GOT3 (cell line): ENCODE results near the gene ITGA11.

ENCODE experiments used
- DNase-seq: peaks from one replicate; lab custom pipeline; 2025; ENCODE audit warnings: mixed read lengths; lab: John Stamatoyannopoulos, UW

Gene ITGA11

DNA sequence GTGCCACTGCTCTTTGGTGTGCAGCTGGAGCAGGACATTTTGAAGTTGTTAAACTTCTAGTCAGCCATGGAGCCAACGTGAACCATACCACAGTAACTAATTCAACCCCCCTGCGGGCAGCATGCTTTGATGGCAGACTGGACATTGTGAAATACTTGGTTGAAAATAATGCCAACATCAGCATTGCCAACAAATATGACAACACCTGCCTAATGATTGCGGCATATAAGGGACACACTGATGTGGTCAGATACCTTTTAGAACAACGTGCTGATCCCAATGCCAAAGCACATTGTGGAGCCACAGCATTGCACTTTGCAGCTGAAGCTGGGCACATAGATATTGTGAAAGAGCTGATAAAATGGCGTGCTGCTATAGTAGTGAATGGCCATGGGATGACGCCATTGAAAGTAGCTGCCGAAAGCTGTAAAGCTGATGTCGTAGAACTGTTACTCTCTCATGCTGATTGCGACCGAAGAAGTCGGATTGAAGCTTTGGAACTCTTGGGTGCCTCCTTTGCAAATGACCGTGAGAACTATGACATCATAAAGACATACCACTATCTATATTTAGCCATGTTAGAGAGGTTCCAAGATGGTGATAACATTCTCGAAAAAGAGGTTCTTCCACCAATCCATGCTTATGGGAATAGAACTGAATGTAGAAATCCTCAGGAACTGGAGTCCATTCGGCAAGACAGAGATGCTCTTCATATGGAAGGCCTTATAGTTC lies 142.2 kb downstream of the ITGA11 start:
- no peak for DNase-seq

DNA sequence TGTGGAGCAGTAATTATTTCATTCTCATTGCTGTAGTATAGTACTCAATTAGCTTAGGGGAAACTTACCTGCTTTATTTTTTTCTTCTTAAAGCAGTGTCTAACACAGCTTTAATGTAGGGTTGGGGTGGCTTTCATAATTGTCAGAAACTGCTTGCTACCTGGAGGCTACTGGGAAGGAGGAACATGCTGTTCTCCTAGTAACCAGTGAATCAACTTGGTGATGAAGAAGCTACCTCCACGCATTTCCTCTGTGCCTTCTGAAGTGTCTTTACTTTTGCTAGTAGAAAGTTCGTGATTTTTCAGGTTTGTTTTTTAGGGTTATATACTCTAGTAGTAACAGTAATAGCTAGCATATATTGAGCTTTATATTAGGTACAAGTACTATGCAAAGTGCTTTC lies 142.9 kb downstream of the ITGA11 start:
- no peak for DNase-seq

DNA sequence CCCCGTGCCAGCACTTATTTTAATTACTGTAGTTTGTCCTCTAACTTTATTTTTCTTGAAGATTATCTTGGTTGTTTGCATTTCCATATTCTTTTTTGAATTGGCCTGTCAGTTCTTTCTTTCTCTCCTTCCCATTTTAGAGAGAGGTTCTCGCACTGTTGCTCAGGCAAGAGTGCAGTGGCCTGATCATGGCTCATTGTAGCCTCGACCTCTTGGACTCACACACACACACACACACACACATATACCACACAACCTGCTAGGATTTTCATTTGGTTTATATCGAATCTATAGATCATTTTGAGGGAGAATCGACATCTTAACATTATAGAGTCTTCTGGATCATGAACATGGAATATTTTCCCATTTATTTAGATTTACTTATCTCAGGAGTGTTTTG lies 145.7 kb downstream of the ITGA11 start:
- no peak for DNase-seq

DNA sequence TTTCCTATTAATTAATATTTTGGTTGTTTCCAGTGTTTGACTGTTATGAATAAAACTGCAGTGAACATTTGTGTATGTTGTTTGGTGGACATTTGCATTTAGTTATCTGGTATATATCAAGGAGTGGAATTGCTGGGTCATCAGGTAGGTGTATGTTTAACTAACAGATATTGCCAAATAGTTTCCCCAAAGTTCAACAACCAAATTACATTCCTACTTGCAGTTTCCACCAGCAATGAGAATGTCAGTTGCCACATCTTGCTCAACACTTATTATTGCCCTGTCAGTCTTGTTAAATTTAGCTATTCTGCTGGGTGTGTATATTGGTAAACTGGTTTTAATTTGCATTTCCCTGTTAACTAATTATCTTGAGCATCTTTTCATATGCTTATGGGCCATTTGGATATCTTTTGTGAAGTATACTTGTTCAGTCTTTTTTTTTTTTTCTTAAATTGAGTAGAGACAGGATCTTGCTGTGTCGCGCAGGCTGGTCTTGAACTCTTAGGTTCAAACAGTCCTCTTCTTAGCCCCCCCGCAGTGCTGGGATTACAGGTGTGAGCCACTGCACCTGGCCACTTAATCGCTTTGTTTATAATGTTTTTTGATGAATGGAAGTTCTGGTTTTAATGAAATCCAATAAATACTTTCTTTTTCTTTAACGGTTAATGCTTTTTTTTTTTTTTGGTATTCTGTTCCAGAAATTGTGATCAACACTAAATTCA lies 146.5 kb downstream of the ITGA11 start:
- no peak for DNase-seq

DNA sequence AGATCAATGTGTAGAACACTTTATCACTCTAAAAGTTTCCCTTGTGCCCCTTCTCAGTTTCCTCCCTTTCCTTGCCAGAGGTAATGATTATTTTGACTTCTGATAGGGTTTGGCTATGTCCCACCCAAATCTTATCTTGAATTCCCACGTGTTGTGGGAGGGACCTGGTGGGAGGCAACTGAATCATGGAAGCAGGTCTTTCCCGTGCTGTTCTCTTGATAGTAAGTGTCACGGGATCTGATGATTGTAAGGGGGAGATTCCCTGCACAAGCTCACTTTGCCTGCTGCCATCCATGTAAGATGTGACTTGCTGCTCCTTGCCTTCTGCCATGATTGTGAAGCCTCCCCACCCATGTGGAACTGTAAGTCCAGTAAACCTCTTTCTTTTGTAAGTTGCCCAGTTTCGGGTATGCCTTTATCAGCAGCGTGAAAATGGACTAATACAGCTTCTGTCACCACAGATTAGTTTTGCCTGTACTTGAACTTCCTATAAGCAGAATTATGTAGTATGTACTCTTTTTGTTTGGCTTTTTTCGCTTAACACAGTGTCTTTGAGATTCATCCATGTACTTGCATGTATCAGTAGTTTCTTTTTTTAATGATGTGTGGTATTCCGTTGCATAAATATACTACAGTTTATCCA lies 147.2 kb downstream of the ITGA11 start:
- no peak for DNase-seq

DNA sequence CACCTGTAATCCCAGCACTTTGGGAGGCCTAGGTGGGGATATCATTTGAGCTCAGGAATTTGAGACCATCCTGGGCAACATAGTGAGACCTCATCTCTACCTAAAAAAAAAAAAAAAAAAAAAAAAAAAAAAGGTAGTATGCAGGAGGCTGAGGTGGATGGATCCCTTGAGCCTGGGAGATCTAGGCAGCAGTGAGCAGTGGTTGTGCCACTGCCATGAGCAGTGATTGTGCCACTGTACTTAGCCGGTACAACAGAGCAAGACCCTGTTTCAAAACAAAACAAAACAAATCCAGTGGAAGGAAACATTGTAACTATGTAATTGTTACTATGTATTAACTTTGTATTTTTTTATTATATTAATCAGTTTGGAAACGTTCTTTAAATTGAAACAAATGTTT lies 148.6 kb downstream of the ITGA11 start:
- DNase-seq: no peak

DNA sequence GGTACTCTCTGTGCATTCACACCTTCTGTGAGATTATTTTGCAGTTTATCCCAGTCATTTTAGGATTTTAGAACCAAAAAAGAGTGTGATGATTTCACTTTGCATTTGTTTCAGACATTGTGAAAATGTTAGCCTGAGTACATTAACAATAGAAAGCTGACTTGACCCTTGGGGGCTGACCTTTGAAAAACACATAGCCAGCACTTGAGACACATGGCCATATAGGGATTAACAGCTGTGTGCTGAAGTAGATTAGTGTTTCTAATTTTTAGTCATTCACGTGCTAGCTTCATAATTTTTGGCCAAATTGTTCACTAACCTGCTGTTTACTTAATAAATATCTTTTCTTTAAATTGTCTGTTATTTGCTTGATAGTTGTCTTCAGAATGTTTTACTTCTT lies 151.0 kb downstream of the ITGA11 start:
- no peak for DNase-seq

DNA sequence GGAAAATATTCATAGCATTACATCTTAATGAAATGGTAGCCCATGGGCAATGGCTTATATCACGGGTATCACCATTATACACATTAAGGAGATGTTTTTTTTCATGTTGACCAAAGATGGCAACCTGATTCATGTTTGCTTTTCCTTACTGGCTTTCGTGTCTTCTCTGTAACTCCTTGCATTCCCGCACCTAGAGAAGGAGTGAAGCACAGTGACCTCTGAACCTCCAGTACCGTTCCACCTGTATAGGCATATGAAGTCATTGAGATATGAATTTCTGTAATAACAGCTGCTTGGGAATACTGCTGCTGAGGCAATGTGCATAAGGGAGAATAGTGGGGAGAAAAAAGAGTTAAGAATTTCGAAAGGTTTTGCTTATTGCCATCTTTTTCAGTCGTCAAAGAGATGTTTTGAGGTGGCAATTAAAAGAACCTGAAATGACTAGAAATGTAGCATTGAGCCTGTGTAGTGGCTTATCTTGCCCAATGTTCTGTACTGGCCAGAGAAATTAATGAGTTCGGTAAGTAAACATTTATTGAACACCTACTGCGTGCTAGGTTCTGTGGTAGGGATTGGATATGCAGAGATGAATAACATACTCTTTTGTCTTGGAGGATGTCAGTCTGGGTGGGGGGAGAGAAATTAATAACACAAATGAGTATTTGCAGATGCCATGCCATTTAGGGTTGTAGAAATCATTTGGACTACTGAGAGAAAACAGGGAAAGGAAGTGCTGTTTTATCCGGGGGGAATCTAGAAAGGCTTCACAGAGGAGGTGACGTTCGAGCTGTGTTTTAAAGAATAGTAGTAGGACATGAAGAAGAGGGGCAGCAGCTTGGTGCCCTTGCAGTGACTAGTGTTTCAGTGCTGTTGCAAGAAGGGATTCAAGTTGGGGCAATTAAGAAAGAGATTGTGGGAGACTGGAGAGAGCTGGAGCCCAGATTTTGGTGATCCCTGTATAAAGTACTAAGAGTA lies 151.9 kb downstream of the ITGA11 start:
- DNase-seq: no peak

DNA sequence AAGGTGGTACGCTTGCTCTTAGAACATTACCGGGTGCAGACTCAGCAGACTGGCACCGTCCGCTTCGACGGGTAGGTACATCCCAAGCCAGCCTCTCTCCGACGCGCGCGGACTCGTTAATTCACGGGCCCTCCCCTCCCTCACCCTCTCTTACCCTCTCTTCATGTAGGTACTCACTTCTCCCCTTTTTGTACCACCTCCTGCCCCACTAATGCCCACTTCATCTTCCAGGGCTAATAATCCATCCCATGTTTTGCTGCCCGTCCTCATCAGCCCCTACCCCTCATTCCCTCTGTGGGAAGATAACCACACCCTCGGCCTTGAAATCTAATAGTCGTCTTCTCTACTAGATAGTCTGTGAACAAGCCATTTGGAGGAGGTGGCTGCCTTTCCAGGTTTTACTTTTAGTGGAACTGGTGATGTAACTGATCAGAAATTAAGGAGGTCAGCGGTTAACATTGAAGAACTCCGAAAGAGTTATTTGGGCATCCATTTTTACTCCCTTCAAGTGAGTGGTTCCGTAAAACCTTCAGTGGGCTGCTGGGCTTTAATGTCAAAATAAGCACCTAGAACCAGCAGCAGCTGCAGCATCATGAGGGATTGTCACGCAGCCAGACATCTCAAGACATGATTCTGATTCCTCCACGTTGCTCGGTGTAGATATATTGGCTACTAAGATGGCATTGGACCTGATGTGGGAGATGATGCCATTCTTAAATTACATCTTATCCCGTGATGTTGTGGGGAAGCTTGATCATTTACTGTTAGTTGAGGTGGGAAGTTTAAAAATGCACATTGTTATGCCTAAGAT lies 153.2 kb downstream of the ITGA11 start:
- no peak for DNase-seq

DNA sequence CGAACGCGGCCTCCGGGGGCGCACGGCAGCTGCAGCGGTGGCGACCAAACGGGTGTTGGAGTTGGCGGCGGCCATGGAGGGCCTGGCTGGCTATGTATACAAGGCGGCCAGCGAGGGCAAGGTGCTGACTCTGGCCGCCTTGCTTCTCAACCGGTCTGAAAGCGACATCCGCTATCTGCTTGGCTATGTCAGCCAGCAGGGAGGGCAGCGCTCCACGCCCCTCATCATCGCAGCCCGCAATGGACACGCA lies 153.7 kb downstream of the ITGA11 start:
- DNase-seq: no peak

DNA sequence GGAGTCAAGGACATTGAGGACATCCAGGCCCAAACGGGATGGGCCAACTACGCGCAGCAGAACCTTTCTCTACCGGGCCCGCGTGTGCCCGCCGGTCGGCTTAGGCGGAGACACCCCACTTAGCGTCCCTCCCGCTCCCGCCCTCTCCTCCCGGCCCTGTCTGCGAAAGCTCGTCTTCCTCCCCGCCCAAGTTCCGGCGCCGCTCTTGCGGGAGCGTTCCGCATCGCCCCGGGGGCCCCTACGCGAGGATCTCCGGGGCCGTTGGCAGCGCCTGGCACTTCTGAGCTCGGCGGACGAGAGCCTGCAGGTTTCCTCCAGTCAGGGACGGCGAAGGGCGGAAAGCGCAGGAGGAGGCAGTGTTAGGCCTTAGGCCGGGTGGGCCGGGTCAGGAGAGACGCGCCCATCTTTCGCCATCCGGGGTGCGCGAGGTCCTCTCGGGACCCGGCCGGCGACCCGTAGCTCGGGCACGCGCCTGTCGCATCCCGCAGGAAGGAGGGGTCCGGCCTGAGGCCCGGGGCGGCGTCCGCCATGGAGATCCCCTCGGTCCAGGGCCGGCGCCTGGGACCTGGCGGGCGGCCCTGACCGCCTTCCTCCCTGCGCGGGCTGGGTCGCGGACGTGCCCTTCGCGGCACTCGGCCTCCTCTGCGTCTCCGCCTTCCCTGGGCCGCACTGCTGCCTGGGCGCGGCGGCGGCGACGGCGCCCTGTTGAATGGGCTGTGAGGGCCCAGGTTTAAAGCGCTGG lies 154.2 kb downstream of the ITGA11 start, which contains the start of gene FEM1B:
FEM1B (plus strand) TSS at position 143 of the 742 bp plus-strand sequence. CDS start 673 bp downstream, outside the sequence.
- DNase-seq: peak; percentile 70

DNA sequence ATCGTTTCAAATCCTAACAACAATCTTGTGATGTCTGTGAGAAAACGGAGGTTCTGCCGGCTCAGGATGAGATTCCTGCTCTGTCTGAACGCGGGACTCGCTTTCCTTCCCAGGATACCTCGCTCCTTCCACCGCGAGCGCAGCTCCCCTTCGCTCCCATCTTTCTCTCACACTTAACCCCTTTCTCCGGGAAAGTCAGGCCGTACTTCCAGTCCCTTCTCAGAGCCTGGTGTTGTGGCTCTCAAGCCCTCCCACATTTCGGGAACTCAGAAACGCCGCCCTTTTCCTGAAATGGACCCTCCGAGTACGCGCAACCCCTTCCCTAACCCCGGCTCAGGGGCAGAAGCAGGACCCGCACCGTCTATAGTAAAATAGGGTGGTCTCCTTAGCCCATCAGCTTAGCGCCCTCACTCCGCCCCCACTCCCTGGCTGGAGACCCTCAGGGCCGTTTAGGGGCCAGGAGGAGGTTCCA lies 154.8 kb downstream of the ITGA11 start:
- no peak for DNase-seq

DNA sequence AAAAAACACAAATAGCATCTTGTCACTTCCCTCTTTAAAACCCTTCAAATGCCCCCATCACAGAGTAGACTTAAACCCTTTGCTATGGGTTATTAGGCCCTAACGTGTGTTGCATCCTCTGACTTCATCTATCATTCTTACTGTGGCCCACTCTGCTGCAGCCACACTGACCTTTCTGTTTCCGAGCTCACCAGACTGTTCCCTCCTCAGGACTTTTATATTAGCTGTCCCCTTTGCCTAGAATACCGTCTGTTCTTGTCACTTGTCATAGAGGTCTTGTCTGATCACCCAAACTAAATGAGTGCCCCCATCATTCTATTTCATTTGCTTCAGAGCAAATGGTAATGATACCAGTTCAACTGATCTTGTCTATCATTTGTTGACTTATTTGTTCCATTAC lies 155.3 kb downstream of the ITGA11 start:
- no peak for DNase-seq

DNA sequence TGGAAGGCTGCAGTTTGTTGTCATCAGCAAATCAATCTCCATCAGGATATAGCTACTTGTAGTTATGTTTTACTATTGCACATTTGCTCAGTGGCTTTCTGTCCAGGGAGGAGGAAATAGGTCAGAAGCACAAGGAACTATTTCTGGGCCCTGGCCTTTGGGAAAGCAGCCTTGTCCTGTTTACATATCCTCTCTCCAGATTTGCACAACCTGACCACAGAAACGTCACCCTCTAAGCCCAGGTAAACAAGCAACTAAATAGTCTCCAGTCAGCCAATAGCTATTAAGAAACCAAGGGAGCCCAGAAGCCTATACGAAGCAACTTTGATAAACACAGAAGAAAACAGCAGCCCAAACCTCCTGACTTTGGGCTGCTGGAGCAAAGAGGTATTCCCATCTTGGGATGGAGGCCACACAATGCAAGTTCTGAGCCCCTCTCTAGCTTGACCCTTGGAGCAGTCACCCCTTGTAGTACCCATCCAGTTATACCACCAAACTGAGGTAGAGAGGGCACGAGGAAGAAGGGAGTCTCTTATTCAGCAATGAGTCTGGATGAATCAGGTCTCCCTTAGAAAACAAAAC lies 156.7 kb downstream of the ITGA11 start:
- no peak for DNase-seq

DNA sequence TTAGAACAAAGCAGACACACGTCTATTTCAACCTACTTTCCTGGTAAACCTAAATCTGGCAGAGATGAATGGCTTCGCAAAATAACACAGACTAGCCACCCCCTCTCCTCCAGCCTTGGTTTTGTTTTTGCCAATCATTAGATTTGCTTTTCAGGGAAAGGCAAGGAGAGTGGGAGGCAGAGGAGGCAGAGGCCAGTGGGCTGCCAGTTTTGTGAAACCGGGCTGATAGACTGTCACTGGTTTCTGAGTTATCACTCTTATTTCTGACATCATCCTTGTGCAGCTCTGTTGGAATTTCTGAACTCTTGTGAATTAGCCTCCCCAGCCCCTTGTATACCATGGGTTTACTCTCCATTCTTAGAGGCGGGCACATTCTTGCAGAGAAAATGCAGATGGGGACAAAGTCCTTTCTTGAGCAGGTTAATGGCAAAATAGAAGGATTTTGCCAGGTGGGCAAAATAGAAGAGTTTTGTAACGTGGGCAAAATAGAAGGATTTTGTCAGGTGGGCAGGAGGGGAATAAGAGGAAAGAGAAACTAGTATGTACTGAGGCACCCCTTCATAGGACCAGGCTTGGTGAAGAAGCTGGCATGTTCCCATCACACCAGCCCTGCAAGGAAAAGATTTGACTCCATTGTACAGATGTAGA lies 157.6 kb downstream of the ITGA11 start:
- no peak for DNase-seq

DNA sequence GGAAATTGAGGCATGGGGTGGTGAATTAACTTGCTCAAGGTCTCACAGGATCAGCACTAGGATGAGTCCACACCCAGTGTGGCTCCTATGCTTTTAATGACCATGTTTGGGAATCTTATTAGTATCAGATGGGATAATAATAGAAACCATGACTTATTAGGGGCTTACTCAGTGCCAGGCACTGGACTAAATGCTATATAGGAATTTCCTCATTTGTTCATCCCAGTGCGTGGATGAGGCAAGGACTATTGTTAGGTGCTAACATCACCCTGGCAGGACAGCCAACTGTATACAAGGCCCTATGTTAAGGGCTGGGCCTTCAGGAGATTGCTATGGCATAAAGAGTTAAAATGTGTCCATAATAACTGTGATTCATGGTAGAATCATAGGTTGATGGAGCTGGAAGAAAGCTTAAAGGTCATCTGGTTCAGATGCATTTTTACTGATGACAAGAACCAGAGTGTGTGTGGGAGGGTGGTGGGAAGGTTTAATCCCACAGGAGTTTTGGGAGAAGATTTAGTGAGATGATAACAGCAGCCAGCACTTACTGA lies 159.2 kb downstream of the ITGA11 start:
- DNase-seq: no peak

DNA sequence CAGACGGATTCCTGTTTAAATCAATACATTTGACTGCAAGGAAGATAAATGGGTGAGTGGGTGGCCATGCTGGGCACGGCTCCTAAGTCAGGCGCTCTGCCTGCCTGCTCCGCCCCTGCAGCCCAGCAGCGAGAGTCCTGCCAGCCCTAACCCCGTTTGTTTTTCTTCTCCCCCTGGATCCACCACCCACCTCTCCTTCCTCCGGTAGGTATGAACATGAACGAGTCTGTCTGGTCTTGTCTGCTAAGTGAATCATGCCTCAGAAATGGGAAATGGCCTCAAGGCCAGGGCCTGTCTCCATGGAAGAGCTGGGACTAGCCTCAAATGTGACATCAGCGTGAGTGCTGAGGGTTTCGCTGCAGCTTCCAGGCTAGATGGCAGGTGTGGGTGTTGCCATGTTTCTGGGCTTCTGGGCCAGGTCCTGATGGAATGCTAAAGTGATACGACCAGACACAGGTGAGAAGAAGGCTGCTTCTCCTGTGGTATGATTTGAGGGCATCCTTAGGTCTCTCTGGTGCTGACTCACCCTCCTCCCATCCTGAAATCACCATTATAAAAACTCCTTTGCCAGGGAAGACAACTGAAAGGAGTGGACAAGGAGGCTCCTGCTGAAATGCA lies 160.0 kb downstream of the ITGA11 start:
- no peak for DNase-seq

DNA sequence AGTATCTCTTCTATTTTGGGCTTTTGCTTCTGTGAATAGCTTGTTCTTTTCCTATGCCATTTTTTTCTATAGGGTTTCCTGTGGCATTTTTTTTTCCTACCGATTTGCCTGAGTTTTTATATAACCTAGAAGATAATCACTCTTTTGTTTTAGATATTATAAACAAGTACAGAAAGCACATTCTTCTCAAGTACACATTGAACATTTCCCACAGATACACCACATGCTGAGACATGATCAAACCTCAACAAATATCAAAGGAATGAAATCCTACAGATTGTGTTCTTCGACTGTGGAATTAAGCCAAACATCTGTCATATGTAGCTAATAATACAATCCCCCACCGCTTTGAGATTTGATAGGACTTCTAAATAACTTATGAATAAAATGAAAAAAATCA lies 163.6 kb downstream of the ITGA11 start:
- DNase-seq: no peak

DNA sequence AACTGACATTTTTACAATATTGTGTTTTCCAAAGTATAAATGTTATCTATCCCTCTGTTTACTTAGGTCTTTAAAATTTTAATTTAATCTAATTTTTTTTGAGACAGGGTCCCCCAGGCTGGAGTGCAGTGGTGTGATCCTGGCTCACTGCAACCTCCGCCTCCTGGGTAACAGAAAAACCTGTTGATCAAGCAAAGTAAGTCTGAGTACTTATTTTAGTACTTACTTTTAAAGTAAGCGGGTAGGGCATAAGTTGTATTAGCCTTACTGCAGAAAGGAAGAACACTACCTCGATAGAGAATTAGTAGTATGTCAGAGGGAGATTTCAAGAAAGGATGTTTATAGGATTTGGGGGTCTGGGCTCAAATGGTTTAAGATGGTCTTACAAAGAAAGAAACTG lies 166.3 kb downstream of the ITGA11 start:
- DNase-seq: no peak
